ENCODE results near the gene SRRT. TPM values are rescaled to one million over a fixed set of nuclear protein-coding genes. Genes with fewer than 3 reads are reported as not detected.

SRRT gene
- total and polyA plus RNA-seq, 4 donors: 27.2 to 45.0 (median 30.3) TPM

- no peak for TF ChIP-seq FOXA2 (IDR thresholded peaks at IDR 0.05)
- TF ChIP-seq YY1 (IDR thresholded peaks at IDR 0.05): no peak
- no peak for TF ChIP-seq SP1 (IDR thresholded peaks at IDR 0.05)
- TF ChIP-seq HNF4A (conservative IDR thresholded peaks at IDR 0.05): no peak
- no peak for TF ChIP-seq HNF4G (IDR thresholded peaks at IDR 0.05)
- TF ChIP-seq, protein P1, sequence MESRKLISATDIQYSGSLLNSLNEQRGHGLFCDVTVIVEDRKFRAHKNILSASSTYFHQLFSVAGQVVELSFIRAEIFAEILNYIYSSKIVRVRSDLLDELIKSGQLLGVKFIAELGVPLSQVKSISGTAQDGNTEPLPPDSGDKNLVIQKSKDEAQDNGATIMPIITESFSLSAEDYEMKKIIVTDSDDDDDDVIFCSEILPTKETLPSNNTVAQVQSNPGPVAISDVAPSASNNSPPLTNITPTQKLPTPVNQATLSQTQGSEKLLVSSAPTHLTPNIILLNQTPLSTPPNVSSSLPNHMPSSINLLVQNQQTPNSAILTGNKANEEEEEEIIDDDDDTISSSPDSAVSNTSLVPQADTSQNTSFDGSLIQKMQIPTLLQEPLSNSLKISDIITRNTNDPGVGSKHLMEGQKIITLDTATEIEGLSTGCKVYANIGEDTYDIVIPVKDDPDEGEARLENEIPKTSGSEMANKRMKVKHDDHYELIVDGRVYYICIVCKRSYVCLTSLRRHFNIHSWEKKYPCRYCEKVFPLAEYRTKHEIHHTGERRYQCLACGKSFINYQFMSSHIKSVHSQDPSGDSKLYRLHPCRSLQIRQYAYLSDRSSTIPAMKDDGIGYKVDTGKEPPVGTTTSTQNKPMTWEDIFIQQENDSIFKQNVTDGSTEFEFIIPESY (IDR thresholded peaks at IDR 0.05): no peak
- no peak for TF ChIP-seq GABPA (IDR thresholded peaks at IDR 0.05 in 1 of 2, conservative IDR thresholded peaks at IDR 0.05 in 1 of 2)
- no peak for TF ChIP-seq NR2F2 (IDR thresholded peaks at IDR 0.05)
- TF ChIP-seq, protein P2, sequence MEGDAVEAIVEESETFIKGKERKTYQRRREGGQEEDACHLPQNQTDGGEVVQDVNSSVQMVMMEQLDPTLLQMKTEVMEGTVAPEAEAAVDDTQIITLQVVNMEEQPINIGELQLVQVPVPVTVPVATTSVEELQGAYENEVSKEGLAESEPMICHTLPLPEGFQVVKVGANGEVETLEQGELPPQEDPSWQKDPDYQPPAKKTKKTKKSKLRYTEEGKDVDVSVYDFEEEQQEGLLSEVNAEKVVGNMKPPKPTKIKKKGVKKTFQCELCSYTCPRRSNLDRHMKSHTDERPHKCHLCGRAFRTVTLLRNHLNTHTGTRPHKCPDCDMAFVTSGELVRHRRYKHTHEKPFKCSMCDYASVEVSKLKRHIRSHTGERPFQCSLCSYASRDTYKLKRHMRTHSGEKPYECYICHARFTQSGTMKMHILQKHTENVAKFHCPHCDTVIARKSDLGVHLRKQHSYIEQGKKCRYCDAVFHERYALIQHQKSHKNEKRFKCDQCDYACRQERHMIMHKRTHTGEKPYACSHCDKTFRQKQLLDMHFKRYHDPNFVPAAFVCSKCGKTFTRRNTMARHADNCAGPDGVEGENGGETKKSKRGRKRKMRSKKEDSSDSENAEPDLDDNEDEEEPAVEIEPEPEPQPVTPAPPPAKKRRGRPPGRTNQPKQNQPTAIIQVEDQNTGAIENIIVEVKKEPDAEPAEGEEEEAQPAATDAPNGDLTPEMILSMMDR (IDR thresholded peaks at IDR 0.05; ENCODE audit: low read depth, low read length, missing input control): no peak
- TF ChIP-seq JUND (IDR thresholded peaks at IDR 0.05): no peak
- TF ChIP-seq FOXA1 (IDR thresholded peaks at IDR 0.05): no peak
- no peak for TF ChIP-seq RXRA (IDR thresholded peaks at IDR 0.05)
- no peak for TF ChIP-seq RAD21 (IDR thresholded peaks at IDR 0.05)
- TF ChIP-seq REST (IDR thresholded peaks at IDR 0.05): no peak
- no peak for TF ChIP-seq ATF3 (IDR thresholded peaks at IDR 0.05)
- TF ChIP-seq TAF1 (conservative IDR thresholded peaks at IDR 0.05): no peak
- no peak for TF ChIP-seq EGR1 (IDR thresholded peaks at IDR 0.05; ENCODE audit: low read depth in 2 of 2)
- TF ChIP-seq, protein P3, sequence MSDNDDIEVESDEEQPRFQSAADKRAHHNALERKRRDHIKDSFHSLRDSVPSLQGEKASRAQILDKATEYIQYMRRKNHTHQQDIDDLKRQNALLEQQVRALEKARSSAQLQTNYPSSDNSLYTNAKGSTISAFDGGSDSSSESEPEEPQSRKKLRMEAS (IDR thresholded peaks at IDR 0.05): no peak
- Histone ChIP-seq H3K9ac (ENCODE audit: low read depth in 1 of 2, low read length in 2 of 2) (peak overlapping the region in 1 of 2 donors; percentile 63), H3K9me3 (ENCODE audit: control insufficient read depth in 4 of 4, low read length in 3 of 4) (no peaks in the 10 kb centered on the region), H3K27me3 (ENCODE audit: control insufficient read depth in 4 of 4, insufficient read depth in 4 of 4, low read length in 3 of 4) (no peaks in the 10 kb centered on the region), H3K4me1 (ENCODE audit: control insufficient read depth in 4 of 4, insufficient read depth in 4 of 4, low read length in 3 of 4) (peaks cover 17 to 42% (median 27%) of the 10 kb centered on the region in 4 donors), H3K36me3 (ENCODE audit: control insufficient read depth in 4 of 4, insufficient read depth in 3 of 4, low read depth in 1 of 4, low read length in 3 of 4) (no peaks in the 10 kb centered on the region), H3K4me3 (ENCODE audit: low read depth in 1 of 3, low read length in 3 of 3) (peak overlapping the region in 1 of 3 donors; percentile 34), H3K27ac (ENCODE audit: low read depth in 1 of 2, low read length in 2 of 2) (peak overlapping the region; percentile 42 to 83)
- 65% methylated on average over 6 of the region's 6 CpGs for WGBS
- DNase-seq (ENCODE audit: low spot score): no peak
Measured at GRCh38 chr7:100836812-100837098, 38.1 kb upstream of the SRRT start.

Data from liver (tissue), 9 donors.